HG03108 (cell line): ENCODE data around the gene MAFF.
"Not testable (repeated sequence)": the region's sequence is repeated elsewhere in the genome, so short reads cannot be mapped to it uniquely, and the experiment has no call there.

ENCODE experiments used
- ATAC-seq: cut with Tn5 transposase; IDR thresholded peaks from one replicate; pipeline ENCODE4 v1.9.1; 2021; ENCODE audit warnings: moderate library complexity; ENCODE audit not compliant: unreplicated experiment

The MAFF gene

DNA sequence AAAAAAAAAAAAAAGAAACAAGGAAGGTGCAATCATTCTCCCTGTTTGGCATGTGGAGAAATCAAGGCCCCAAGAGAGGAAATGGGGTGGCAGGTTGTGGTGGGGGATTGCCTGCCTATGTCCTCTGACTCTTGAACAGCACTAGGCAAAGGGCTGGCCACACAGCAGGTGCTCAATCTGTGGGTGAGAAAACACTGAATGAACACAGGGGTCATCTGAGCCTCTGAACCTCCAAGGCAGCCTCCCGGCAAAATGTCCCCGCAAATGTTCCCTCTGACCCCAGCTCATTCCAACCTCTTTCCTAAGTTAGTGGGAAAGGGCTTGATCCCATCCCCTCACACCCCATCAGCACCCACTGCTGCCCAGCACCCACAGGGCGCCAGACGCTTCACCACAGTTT is 24.8 kb upstream of the MAFF start:
- no peak for ATAC-seq

DNA sequence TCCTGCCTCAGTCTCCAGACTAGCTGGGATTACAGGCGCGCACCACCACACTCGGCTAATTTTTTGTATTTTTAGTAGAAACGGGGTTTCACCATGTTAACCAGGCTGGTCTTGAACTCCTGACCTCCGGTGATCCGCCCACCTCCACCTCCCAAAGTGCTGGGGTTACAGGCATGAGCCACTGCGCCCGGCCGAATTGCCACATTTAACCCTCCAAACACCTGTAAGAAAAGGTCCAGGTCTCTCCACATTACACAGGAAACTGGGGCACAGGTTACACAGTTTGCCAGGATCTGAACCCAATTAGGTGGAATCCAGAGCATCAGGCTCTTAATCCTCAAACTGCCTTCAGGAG is 24.2 kb upstream of the MAFF start:
- ATAC-seq = not testable (repeated sequence)

DNA sequence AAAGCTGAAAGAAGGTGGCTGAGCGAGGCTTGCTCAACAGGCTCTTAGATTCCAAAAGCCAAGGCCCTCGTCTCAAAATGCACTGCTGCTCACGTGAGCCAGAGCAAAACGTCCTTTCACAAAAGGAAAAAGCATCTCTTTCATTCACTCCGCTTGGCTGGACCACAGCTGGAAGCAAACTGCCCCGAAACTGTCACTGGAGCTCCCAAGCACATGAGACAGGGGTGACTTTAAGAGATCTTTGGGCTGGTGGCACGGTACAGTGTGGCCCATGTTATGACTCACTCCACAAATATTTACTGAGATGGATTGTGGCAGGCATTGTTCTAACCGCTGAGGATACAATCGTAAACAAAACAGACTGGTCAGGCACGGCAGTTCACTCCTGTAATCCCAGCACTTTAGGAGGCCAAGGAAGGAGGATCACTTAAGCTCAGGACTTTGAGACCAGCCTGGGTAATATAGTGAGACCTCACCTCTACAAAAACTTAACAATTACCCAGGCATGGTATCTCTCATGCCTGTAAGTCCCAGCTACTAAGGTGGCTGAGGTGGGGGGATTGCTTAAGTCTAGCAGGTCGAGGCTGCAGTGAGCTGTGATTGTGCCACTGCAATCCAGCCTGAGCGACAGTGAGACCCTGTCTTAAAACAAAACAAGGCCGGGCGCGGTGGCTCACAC is 23.7 kb upstream of the MAFF start:
- no peak for ATAC-seq

DNA sequence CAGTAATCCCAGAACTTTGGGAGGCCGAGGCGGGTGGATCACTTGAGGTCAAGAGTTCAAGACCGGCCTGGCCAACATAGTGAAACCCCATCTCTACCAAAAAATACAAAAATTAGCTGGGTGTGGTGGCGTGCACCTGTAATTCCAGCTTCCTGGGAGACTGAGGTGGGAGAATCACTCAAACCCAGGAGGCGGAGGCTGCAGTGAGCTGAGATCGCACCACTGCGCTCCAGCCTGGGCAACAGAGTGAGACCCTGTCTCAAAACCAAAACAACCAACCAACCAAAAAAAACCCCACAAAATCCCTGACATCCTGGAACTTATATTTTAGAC is 23.2 kb upstream of the MAFF start:
- not testable (repeated sequence) for ATAC-seq

DNA sequence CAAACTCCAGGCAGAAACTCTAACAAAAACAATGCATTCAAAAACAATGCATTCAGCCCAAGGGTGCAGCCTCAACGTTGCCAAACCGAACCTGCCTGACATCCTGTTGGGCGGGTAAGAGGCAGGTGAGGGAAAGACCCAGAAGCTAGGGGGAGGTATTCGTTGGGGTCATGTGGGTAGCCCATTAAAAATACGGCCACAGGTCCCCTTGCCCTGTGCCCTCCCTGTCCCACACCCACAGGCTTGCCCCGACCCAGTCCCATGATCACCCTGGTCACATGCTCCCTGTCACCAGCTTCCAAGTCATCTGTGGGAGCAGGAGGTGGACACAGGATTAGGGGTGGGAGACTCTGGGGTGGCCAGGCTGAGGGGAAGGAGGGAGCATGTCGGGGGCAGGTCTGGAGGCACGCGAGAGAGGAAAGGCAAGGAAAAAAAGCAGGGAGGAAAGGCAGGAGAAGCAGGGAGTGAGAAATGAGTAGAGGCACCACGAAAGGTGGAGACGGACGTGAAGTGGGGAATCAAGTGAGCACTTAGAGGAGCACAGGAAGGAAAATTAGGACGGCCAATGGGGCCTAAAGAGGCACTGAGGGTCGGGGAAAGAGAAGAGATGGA is 20.8 kb upstream of the MAFF start:
- peak; percentile 28 for ATAC-seq

DNA sequence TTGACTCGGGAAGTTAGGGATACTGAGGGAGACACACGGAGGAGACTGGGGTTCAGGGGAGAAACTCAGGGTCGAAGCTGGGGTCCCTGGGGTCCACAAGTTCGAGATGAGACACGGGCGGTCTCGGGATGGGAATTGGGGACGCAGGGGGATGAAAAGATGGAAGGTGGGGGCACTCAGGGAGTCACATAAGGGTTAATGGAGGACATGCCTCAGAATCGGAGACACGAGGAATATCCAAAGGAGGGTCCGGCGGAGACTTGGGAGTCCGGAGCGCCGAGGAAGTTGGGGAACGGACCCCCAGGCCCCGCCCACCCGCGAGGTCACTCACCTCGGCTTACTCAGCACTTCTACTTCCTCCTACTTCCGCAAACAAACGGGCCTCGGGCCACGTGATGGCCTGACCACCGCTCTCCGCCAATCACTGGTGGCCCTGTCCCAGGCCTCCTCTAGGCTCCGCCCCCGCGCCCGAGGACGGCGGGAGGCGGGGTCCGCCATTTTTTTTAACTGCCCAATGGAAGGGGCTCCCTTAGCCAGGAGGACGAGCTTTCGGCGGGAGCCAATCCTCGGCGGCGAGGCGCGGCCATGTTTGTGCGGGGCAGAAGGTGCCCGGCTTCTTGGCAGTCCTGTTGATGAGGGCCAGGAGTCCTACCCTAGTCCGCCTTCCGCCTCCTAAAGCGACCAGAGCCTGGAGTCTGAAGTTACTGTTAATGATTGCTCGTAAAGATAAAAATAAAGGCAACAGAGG is 20.2 kb upstream of the MAFF start, which contains the start of gene PLA2G6:
PLA2G6 (minus strand) TSS at position 378 of the 748 bp plus-strand sequence. CDS start 12,404 bp downstream, outside the sequence.
- peak; percentile 87 for ATAC-seq

DNA sequence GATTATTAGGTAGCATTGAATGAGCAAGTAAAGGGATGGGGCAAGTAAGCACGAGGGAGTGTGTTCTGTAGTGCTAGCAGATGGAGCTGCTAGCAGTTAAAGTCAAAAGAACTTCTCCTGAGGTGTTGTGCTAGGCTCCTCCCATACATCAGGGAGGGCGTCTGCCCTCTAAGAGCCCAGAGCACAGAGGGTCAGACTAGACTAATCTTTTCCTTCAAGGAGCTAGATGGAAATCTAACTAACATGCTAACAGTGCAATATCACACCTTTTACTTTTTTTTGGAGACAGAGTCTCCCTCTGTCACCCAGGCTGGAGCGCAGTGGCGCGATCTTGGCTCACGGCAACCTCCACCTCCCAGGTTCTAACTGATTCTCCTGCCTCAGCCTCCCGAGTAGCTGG is 17.0 kb upstream of the MAFF start:
- no peak for ATAC-seq

DNA sequence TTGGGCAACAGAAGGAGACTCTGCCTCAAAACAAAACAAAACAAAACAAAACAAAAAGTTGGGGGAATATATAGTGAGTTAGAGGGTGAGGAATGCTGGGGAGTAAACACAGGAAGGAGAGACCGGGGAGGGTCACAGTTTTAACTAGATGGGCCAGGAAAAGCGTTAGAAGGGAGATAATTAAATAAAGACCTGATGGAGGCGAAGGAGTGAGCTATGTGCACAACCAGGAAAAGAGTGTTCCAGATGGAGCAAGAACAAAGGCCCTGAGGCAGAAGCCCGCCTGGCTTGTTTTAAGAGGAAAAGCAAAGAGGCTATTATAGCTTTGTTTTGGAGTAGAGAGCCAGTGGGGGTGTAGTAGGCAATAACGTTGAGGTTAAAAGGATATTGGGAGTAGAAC is 15.4 kb upstream of the MAFF start:
- no peak for ATAC-seq

DNA sequence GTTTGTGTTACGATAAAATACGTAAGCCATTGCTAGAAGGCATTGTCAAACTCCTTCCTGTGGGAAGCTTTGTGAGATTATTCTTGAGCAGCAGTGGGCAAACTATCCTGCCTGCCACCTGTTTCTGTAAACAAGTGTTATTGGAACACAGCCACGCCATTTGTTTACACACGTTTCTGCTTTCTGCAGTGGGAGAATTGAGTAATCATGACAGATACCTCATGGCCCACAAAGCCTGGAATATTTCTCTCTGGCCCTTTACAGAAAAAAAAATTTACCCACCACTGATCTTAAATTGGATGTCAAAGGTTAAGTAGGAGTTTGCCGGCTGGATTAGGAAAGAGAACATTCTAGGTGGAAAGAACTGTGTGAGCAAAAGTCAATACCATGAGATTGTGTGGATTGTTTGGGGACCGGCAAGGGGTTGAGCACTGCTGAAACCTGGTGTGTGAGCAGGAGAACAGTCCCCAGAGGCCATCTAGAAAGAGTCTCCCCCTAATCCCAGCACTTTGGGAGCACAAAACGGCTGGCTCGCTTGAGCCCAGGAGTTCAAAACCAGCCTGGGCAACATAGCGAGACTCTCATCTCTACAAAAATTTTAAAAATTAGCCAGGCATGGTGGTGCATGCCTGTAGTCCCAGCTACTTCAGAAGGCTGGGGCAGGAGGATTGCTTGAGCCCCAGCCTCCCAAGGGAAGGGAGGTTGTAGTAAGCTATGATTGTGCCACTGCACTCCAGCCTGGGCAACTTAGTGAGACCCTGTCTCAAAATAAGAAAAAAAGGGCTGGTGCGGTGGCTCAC is 14.2 kb upstream of the MAFF start:
- no peak for ATAC-seq

DNA sequence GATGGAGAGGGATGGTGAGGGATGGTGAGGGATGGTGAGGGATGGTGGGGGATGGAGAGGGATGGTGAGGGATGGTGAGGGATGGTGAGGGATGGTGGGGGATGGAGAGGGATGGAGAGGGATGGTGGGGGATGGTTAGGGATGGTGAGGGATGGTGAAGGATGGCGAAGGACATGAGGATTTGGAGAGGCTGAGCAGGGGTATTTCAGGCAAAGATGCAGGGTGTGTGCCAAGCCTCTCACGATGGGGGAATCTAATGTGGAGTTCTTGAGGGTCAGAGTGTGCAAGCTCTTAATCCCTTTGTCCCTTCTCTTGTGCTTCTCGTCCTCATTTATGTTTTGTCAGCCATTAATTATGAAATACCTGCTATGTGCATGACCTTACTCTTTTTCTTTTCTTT is 12.7 kb upstream of the MAFF start:
- no peak for ATAC-seq

DNA sequence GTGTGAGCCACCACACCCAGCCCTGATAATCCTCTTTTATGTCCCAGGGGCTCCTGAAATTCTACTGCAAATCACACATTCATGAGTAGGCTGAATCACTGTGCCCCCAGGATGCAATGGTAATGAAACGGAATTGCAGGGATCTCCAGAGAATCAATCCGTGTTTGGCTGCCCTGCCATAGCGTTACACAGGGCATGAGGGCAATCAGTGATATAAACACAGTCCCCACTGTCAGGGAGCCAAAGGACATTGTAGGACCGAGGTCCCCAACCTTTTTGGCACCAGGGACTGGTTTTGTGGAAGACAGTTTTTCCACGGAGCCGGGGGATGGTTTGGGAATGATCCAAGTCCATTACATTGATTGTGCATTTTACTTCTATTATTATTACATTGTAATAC is 11.2 kb upstream of the MAFF start:
- ATAC-seq = no peak

DNA sequence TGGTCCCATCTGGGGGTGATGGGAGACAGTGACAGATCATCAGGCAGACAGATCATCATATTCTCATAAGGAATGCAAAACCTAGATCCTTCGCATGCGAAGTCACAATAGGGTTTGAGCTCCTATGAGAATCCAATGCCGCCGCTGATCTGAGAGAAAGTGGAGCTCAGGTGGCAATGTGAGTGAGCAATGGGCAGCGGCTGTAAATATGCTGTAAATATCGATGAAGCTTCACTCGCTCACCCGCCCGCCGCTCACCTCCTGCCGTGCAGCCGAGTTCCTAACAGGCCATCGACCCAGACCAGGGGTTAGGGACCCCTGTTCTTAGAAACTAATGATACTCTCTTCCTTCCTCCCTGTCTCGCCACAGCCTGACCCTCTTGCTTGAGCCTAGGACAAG is 10.7 kb upstream of the MAFF start:
- no peak for ATAC-seq

DNA sequence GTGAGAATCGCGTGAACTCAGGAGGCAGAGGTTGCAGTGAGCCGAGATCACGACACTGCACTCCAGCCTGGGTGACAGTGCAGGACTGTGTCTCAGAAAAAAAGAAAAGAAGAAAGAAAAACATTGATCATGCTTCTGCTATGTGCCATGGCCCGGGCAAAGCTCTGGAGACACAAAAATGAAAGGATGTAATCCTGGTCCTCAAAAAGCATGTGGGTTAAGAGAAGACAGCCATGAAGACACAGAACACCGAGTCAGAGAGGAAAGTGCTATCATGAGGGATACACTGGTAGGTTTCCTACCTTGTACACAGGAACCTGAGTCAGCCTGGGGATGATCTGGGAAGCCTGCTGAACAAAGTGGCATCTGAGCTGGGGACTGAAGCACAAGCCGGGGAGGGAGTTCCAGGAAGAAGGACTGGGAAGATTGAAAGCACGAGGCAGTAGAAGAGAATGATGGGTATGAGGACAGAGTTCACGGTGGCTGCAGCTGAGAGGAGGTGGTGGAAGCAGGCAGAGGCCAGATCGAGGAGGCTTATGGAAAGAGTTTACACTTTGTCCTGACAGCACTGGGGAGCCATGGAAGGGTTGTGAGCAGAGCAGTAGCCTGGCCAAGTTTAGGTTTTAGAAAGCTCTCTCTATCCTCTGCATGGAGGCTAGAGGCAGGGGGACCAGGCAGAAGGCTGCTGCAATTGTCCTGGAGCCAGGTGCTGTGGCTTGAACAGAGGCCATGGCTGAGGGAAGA is 9.9 kb upstream of the MAFF start:
- ATAC-seq = no peak

DNA sequence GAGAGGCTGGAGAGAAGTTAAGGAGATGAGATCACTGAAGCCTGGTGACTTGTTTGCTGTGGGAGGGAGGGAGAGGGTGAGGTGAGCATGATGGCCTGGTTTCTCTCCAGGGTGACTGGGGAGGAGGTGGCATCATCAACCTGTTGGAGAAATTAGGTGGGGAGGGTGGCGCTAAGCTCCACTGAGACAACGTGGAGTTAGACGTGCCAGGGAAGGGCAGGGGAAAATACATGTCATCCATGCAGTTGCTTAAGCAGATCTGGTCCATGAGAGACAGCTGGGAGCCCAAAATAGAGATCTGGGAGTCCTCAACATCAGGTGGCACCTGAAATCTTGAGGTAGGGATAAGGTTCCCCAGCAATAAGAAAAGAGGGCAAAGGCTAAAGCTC is 9.3 kb upstream of the MAFF start:
- no peak for ATAC-seq

DNA sequence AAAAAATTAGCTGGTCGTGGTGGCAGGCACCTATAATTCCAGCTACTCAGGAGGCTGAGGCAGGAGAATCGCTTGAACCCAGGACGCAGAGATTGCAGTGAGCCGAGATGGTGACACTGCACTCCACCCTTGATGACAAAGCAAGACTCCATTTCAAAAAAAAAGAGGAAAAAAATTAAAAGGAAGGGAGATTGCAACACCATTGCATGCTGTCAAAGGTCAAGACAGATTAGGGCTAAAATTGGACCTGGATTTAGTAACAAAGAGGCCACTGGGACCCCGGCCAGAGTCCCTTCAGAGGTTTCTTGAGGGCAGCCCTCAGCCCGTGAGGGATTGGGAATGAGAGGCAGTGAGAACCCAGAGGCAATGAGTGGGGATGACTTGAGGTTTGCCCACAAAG is 8.2 kb upstream of the MAFF start:
- ATAC-seq = no peak

DNA sequence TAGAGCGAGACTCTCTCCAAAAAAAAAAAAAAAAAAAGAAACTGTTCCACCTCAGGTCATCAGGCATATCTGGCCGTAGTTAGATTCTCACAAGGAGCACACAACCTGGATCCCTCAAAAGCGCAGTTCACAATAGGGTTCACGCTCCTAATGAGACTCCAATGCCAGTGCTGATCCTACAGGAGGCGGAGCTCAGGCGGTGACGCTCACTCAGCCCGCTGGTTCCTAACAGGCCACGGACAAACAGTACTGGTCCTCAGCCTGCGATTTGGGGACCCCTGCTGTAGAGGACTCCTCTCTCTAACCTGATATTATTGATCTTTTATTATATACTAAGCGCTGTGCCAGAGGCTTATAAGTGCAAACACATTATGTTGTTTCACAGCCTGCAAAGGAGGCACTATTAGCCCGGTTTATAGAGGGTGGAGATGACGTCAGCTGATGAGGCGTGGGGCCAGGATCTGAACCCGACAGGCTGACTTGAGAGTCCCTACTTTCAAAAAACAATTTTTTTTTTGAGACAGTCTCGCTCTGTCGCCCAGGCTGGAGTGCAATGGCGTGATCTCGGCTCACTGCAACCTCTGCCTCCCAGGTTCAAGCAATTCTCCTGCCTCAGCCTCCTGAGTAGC is 4.9 kb upstream of the MAFF start:
- no peak for ATAC-seq

DNA sequence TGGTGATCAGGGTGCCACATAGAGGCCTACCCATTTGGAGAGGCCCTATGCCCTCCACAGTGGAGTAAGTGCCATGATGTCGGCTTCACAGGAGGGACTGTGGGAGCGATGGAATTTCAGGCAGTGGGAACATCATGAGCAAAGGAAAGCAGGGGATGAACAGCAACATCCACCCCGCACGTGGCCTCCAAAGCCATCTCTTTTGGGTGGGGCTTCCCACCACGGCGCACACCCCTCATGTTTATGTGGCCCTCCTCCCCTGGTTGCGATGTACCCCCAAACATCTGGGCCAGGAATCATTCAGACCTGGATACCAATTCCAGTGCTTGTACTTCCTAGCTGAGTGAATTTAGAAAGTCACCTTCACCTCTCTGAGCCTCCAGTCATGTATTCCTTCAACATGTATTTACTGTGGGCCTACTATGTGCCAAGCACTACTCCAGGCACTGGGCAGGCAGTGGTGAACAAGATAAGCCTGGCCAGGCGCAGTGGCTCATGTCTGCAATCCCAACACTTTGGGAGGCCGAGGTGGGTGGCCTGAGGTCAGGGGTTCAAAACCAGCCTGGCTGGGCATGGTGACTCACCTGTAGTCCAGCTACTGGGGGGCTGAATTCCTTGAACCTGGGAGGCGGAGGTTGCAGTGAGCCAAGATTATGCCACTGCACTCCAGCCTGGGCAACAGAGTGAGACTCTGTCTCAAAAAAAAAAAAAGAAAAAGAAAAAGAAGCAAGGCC is 1.8 kb upstream of the MAFF start:
- ATAC-seq = no peak

DNA sequence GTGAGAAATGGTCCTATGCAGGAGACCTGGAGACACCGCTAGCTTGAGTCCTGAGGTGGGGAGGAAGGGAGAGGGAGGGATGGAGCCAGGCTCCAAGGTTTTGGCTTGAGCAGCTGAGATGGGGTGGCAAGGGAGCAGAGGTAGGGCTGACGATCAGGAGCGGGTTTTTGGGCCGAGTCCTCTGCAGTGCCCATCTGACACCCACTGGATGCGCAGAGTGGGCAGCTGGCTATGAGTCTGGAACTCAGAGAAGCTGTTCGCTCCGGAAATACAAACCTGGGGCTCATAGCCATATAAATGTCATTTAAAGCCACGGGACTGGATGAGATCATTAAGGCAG is 453 bp upstream of the MAFF start:
- no peak for ATAC-seq

DNA sequence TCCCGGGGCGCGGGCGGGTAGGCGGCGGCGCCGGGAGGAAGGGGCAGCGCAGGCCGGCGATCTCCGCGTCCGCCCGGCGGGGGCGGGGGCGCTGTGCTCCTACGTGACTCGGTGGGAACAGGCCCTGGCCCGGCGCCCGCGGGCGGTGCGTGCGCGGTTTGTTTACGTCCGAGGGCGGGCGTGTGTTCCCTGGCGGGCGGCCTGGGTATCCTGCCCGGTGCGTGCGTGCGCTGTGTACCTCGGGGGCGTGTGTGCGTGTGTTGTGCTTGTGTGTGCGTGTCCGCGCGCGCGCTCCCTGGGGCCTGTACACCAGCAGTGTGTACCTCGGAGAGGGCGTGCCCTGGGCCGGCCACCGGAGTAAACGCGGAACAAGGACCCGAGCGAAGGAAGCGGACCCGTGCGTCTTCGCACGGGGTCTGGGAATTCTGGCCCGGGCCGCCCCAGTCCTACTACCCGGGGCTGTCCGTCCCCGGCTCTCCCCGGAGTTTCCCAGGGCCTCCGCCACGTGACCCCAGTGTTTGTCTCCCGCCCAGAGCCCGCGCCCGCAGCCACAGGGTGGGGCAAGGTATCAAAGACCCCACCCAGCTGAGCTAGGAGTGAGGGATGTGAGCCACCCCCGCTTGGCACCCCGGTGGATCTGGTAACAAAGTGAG is 769 bp downstream of the MAFF start:
- peak; percentile 16 for ATAC-seq
